ENCODE data around the gene SELENON. TPM values are rescaled to one million over a fixed set of nuclear protein-coding genes. Genes with fewer than 3 reads are reported as not detected.
A peak's percentile ranks its signal among the peaks of the same experiment; 100 is the strongest.

SELENON gene
- polyA plus RNA-seq, 3 donors: 1.5 to 31.5 (median 3.5) TPM

GRCh38 chr1:25771221-25772114 is 28.5 kb upstream of the SELENON start:
- 25% methylated on average over 28 of the region's 34 CpGs for WGBS (ENCODE audit: insufficient coverage)
- peak overlapping the region; percentile 4 for H3K9ac ChIP-seq (ENCODE audit: insufficient read depth, low read length, poor library complexity, severe bottlenecking)
- peaks cover 9 to 23% of the 10 kb centered on the region in 2 donors for H3K36me3 ChIP-seq (replicated peaks in 1 of 2; ENCODE audit: control insufficient read depth in 1 of 2, insufficient read depth in 2 of 2, low read length in 2 of 2)
- H2AFZ ChIP-seq (ENCODE audit: insufficient read depth, low read depth, low read length, poor library complexity, severe bottlenecking): no peak overlapping the region
- no peaks in the 10 kb centered on the region for H3K9me3 ChIP-seq (replicated peaks in 1 of 2; ENCODE audit: control insufficient read depth in 1 of 2, insufficient read depth in 1 of 2, low read length in 2 of 2)
- no peaks in the 10 kb centered on the region for H3K27me3 ChIP-seq (ENCODE audit: control insufficient read depth in 2 of 2, insufficient read depth in 2 of 2, low read length in 2 of 2)
- H3K4me2 ChIP-seq (replicated peaks; ENCODE audit: extremely low read depth, low read length, poor library complexity, severe bottlenecking): no peak overlapping the region
- H3K9me3 Mint-ChIP-seq: peaks cover 0 to 2% (median 0%) of the 10 kb centered on the region in 7 donors
- no peaks in the 10 kb centered on the region for H4K20me1 ChIP-seq (ENCODE audit: insufficient read depth, low read length)
- no peak overlapping the region for H3K27ac ChIP-seq (ENCODE audit: low read depth in 1 of 2, low read length in 2 of 2)
- peaks cover 39 to 50% of the 10 kb centered on the region in 2 donors for H3K36me3 Mint-ChIP-seq
- H3K4me1 Mint-ChIP-seq: peaks cover 25% of the 10 kb centered on the region
- H3K4me1 ChIP-seq (ENCODE audit: control insufficient read depth in 1 of 2, insufficient read depth in 2 of 2, low read length in 2 of 2): no peaks in the 10 kb centered on the region
- H3K4me3 Mint-ChIP-seq: peak overlapping the region in 1 of 2 donors; percentile 13
- no peaks in the 10 kb centered on the region for H3K79me2 ChIP-seq (ENCODE audit: insufficient read depth, low read length)
- peak overlapping the region in 1 of 7 donors; percentile 36 for H3K27ac Mint-ChIP-seq
- peaks cover 3 to 25% (median 9%) of the 10 kb centered on the region in 3 donors for H3K27me3 Mint-ChIP-seq (ENCODE audit: low read depth in 3 of 3)
- H3K4me3 ChIP-seq (replicated peaks in 1 of 3; ENCODE audit: low read depth in 2 of 3, low read length in 3 of 3): no peak overlapping the region
- intact Hi-C loops (cut with micrococcal nuclease): no loop called here
- no peak for TF ChIP-seq CTCF (IDR thresholded peaks at IDR 0.05)
- no peak for DNase-seq

- Histone ChIP-seq H3K36me3 (replicated peaks in 1 of 2; ENCODE audit: control insufficient read depth in 1 of 2, insufficient read depth in 2 of 2, low read length in 2 of 2) (peaks cover 9 to 23% of the 10 kb centered on the region in 2 donors), H2AFZ (ENCODE audit: insufficient read depth, low read depth, low read length, poor library complexity, severe bottlenecking) (no peak overlapping the region), H3K4me3 (replicated peaks in 1 of 3; ENCODE audit: low read depth in 2 of 3, low read length in 3 of 3) (no peak overlapping the region), H3K27ac (ENCODE audit: low read depth in 1 of 2, low read length in 2 of 2) (no peak overlapping the region), H4K20me1 (ENCODE audit: insufficient read depth, low read length) (no peaks in the 10 kb centered on the region), H3K9ac (ENCODE audit: insufficient read depth, low read length, poor library complexity, severe bottlenecking) (no peak overlapping the region), H3K4me1 (ENCODE audit: control insufficient read depth in 1 of 2, insufficient read depth in 2 of 2, low read length in 2 of 2) (no peaks in the 10 kb centered on the region), H3K79me2 (ENCODE audit: insufficient read depth, low read length) (no peaks in the 10 kb centered on the region), H3K9me3 (replicated peaks in 1 of 2; ENCODE audit: control insufficient read depth in 1 of 2, insufficient read depth in 1 of 2, low read length in 2 of 2) (no peaks in the 10 kb centered on the region), H3K4me2 (replicated peaks; ENCODE audit: extremely low read depth, low read length, poor library complexity, severe bottlenecking) (no peak overlapping the region), H3K27me3 (ENCODE audit: control insufficient read depth in 2 of 2, insufficient read depth in 2 of 2, low read length in 2 of 2) (no peaks in the 10 kb centered on the region)
- Mint-ChIP-seq H3K27me3 (ENCODE audit: low read depth in 3 of 3) (peaks cover 3 to 25% (median 9%) of the 10 kb centered on the region in 3 donors), H3K4me1 (peaks cover 25% of the 10 kb centered on the region), H3K36me3 (peaks cover 45 to 50% of the 10 kb centered on the region in 2 donors), H3K4me3 (no peak overlapping the region), H3K9me3 (peaks cover 0 to 2% (median 0%) of the 10 kb centered on the region in 7 donors), H3K27ac (no peak overlapping the region)
- intact Hi-C loops (cut with micrococcal nuclease): no loop called here
- no peak for TF ChIP-seq CTCF (IDR thresholded peaks at IDR 0.05)
- WGBS (ENCODE audit: insufficient coverage): 100% methylated on average over 1 of the region's 5 CpGs
- DNase-seq: no peak
Observed at GRCh38 chr1:25772164-25772563, 27.8 kb upstream of the SELENON start.
